ENCODE data around the gene ACE.

ACE gene

GRCh38 chr17:63492940-63493339, 16.1 kb downstream of the ACE start:
- DNase-seq = no peak

- DNase-seq = no peak
Observed at GRCh38 chr17:63493411-63493810, 16.6 kb downstream of the ACE start.

- no peak for DNase-seq
Observed at GRCh38 chr17:63494300-63494928, 17.6 kb downstream of the ACE start.

GRCh38 chr17:63495491-63495890, 18.6 kb downstream of the ACE start:
- no peak for DNase-seq

- DNase-seq = no peak
Observed at GRCh38 chr17:63496177-63496576, 19.3 kb downstream of the ACE start.

GRCh38 chr17:63496663-63497400, 20.0 kb downstream of the ACE start:
- DNase-seq = no peak

- peak; percentile 13 for DNase-seq
Observed at GRCh38 chr17:63497708-63498483, 21.0 kb downstream of the ACE start.

GRCh38 chr17:63498626-63499195, 21.9 kb downstream of the ACE start:
- no peak for DNase-seq

GRCh38 chr17:63500543-63501390, 23.9 kb downstream of the ACE start:
- DNase-seq = no peak

- no peak for DNase-seq
Observed at GRCh38 chr17:63503341-63503705, 26.5 kb downstream of the ACE start.

GRCh38 chr17:63504261-63504660, 27.4 kb downstream of the ACE start:
- DNase-seq = no peak

GRCh38 chr17:63505341-63505740, 28.5 kb downstream of the ACE start:
- DNase-seq = no peak

GRCh38 chr17:63506627-63507026, 29.8 kb downstream of the ACE start:
- DNase-seq = no peak

- DNase-seq = no peak
Observed at GRCh38 chr17:63511331-63511730, 34.5 kb downstream of the ACE start.

- no peak for DNase-seq
Observed at GRCh38 chr17:63512388-63512787, 35.5 kb downstream of the ACE start.

GRCh38 chr17:63512896-63513644, 36.2 kb downstream of the ACE start:
- DNase-seq = no peak

GRCh38 chr17:63514477-63514876, 37.6 kb downstream of the ACE start:
- DNase-seq = no peak

- DNase-seq = no peak
Observed at GRCh38 chr17:63514974-63515373, 38.1 kb downstream of the ACE start.

- no peak for DNase-seq
Observed at GRCh38 chr17:63515426-63515825, 38.6 kb downstream of the ACE start.

- peak; percentile 51 to 67 for DNase-seq
Observed at GRCh38 chr17:63516910-63517824, 40.3 kb downstream of the ACE start.
